Right atrium auricular region (tissue), 2 donors: ENCODE measurements around the gene DLG4. TPM values are rescaled to one million over a fixed set of nuclear protein-coding genes. Genes with fewer than 3 reads are reported as not detected.

ENCODE experiments used
- DNase-seq: peaks from one replicate; pipeline ENCODE4 v3.0.0-alpha.2; 2019; ENCODE audit warnings: low spot score
- H3K27ac ChIP-seq, 2 donors: fragments of 200-600 bp; sonication (generic); 1 replicate in 1 of 2; 2 replicates in 1 of 2; pipeline ENCODE4 v1.5.1; 2016 to 2019
- H3K27me3 ChIP-seq, 2 donors: fragments of 200-600 bp; sonication (generic); one replicate each; pipeline versions ENCODE4 v1.5.1 to v1.6.0; 2017 to 2019
- H3K36me3 ChIP-seq: fragments of 200-600 bp; sonication (generic); one replicate; pipeline ENCODE4 v1.5.1; 2016
- H3K4me1 ChIP-seq, 2 donors: fragments of 200-600 bp; sonication (generic); one replicate each; pipeline versions ENCODE4 v1.5.1 to v1.6.0; 2017 to 2019
- H3K4me3 ChIP-seq, 2 donors: fragments of 200-600 bp; sonication (generic); 1 replicate in 1 of 2; 2 replicates in 1 of 2; pipeline ENCODE4 v1.5.1; 2017 to 2019; ENCODE audit warnings: mild to moderate bottlenecking in 1 of 2, moderate library complexity in 1 of 2
- H3K9me3 ChIP-seq, 2 donors: fragments of 200-600 bp; sonication (generic); one replicate each; pipeline ENCODE4 v1.5.1; 2019
- total RNA-seq, 2 donors: library from RNA; depleted of rRNA; stranded (reverse); fragments of >200 nt; gene quantifications; one replicate each; pipeline ENCODE4 v1.1.0, GENCODE V29; 2016
- TF ChIP-seq, protein P1 (sequence below), 2 donors: fragments of 200-600 bp; sonication (generic); IDR thresholded peaks; one replicate each; pipeline ENCODE4 v1.5.1; 2019; ENCODE audit warnings: antibody characterized with exemption in 2 of 2

DLG4 gene
- total RNA-seq, 2 donors from 2014 or later: 15.1 to 33.4 TPM

DNA sequence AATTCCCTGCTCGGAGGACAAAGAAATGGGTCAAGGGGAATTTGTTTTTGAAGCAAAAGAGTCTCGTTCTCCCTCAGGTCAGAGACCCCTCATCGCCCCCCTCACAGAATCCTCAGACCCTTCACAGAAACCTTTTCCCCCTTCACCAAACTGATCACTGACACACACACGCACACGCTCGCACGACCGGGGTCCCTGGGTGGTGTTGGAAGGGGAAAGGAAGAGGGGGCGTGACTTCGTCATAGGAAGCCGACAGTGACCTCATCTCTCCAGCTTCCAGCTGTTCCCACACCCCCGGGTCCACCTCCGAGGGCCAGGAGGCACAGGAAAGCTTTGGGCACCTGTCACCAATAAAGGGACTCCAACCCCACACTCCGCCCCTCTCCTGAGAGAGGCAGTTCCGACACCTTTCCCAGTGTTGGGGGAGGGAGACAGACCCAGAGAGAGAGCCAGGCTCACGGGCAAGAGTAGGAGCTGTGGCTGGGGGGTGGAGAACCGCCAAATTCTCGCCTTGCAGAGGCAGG lies 41.6 kb downstream of the DLG4 start:
- Histone ChIP-seq H3K36me3 (no peaks in the 10 kb centered on the region), H3K27me3 (no peaks in the 10 kb centered on the region), H3K4me3 (peak overlapping the region; percentile 25 to 48), H3K9me3 (no peaks in the 10 kb centered on the region), H3K27ac (no peak overlapping the region), H3K4me1 (peaks cover 0 to 21% of the 10 kb centered on the region in 2 donors)
- no peak for DNase-seq
- TF ChIP-seq, protein P1, sequence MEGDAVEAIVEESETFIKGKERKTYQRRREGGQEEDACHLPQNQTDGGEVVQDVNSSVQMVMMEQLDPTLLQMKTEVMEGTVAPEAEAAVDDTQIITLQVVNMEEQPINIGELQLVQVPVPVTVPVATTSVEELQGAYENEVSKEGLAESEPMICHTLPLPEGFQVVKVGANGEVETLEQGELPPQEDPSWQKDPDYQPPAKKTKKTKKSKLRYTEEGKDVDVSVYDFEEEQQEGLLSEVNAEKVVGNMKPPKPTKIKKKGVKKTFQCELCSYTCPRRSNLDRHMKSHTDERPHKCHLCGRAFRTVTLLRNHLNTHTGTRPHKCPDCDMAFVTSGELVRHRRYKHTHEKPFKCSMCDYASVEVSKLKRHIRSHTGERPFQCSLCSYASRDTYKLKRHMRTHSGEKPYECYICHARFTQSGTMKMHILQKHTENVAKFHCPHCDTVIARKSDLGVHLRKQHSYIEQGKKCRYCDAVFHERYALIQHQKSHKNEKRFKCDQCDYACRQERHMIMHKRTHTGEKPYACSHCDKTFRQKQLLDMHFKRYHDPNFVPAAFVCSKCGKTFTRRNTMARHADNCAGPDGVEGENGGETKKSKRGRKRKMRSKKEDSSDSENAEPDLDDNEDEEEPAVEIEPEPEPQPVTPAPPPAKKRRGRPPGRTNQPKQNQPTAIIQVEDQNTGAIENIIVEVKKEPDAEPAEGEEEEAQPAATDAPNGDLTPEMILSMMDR (IDR thresholded peaks at IDR 0.05): no peak

DNA sequence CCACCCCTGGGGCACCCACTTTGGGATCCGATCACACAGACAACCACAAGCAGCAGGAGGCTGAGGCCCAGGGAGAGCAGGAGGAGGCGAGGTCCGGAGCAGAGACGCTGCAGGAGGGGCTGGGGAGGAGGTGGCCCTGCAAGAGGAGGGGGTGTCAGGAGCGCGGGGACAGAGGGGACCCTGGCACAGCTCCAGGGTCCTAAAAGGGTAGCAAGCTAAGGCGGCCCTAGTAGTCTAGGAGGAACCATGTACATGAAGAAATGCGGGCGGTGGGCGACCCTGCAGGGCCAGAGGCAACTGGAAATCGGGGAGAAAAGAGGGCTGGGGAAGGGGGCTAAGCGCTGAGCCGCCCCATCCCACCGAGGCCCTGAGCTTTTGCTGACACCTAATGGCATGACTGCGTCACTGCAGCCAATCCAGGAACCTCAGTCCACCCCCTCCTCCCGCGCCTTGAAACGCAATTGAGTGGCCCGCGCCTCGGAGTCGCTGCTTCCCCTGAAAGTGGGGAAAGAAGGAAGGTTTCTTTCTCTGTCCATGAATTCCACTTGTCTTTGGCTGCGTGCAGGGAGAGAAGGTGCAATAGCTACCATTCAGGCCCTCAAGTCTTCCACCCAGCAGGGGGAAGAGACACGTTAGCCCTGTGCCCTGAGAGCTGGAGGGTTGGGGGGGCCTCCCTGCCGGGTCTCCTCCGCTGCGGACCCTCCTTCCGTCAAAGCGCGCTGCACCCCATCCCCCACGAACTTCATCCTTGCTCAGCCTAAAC lies 42.3 kb downstream of the DLG4 start:
- no peak overlapping the region for H3K27ac ChIP-seq
- peak; percentile 72 for DNase-seq
- peak overlapping the region; percentile 25 to 48 for H3K4me3 ChIP-seq
- TF ChIP-seq, protein P1 (IDR thresholded peaks at IDR 0.05): peak; percentile 79 to 91
- no peaks in the 10 kb centered on the region for H3K27me3 ChIP-seq
- H3K9me3 ChIP-seq: no peaks in the 10 kb centered on the region
- H3K36me3 ChIP-seq: no peaks in the 10 kb centered on the region
- H3K4me1 ChIP-seq: peaks cover 0 to 21% of the 10 kb centered on the region in 2 donors

DNA sequence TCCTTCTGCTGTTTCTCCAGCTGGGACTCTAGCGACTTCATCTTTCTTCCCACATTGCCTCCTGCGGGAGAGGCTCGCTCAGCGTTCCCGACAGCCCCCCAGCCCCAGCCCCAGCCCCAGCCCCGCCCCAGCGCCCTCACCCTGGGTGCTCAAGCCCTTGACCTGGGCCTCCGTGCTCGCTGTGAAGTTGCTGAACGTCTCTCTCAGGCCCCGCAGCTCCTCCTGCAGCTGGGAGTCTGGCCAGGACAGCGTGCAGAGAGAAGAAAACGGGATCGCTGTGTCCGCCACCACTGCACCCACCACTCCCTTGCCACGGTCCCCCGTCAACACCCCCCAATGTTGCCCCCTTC lies 42.8 kb downstream of the DLG4 start:
- Histone ChIP-seq H3K9me3 (no peaks in the 10 kb centered on the region), H3K27me3 (no peaks in the 10 kb centered on the region), H3K4me3 (peak overlapping the region in 1 of 2 donors; percentile 48), H3K36me3 (no peaks in the 10 kb centered on the region), H3K4me1 (peaks cover 0 to 21% of the 10 kb centered on the region in 2 donors), H3K27ac (no peak overlapping the region)
- TF ChIP-seq, protein P1 (IDR thresholded peaks at IDR 0.05): no peak
- DNase-seq: no peak

DNA sequence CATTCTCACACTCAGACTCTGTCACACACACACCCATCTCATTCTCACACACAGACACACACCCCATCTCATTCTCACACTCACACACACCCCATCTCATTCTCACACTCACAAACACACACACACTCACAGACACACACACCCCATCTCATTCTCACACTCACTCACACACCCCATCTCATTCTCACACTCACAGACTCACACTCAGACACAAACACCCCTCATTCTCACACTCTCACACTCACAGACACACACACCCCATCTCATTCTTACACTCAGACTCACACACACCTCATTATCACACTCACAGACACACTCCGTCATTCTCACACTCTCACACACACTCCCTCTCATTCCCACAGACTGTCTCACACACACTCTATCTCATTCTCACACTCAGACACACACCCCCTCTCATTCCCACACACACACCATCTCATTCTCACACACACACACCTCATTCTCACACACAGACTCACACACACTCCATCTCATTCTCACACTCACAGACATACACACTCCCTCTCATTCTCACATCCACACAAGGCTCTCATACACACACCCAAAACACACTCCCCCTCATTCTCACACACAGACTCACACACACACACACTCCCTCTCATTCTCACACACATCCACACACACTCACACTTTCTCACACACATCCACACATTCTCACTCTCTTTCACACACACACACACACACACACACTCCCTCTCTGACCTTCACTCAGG lies 43.4 kb downstream of the DLG4 start:
- H3K27ac ChIP-seq: no peak overlapping the region
- peaks cover 0 to 21% of the 10 kb centered on the region in 2 donors for H3K4me1 ChIP-seq
- H3K4me3 ChIP-seq: no peak overlapping the region
- no peak for DNase-seq
- no peaks in the 10 kb centered on the region for H3K36me3 ChIP-seq
- no peaks in the 10 kb centered on the region for H3K9me3 ChIP-seq
- H3K27me3 ChIP-seq: no peaks in the 10 kb centered on the region
- TF ChIP-seq, protein P1 (IDR thresholded peaks at IDR 0.05): no peak

DNA sequence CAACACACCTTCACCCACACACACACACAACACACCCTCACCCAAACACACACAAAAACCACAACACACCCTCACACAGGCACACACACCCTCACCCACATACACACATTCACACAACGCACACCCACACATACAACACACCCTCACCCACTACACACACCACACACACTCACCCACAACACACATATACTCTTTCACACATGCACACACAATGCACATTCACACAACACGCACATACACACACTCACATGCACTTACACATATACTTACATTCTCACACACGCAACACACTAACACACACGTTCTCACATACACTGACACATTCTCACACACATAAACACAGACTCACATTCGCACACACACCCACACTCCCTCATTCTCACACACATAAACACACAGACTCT lies 44.3 kb downstream of the DLG4 start:
- Histone ChIP-seq H3K4me3 (no peak overlapping the region), H3K4me1 (peaks cover 0 to 21% of the 10 kb centered on the region in 2 donors), H3K36me3 (no peaks in the 10 kb centered on the region), H3K27ac (no peak overlapping the region), H3K9me3 (peaks cover 0 to 6% of the 10 kb centered on the region in 2 donors), H3K27me3 (no peaks in the 10 kb centered on the region)
- DNase-seq: no peak
- TF ChIP-seq, protein P1 (IDR thresholded peaks at IDR 0.05): no peak
